SK-N-SH (cell line): ENCODE data around the gene MYMK.

Experiments used
- ELF1 ChIP-seq: IDR thresholded peaks from 2 replicates; pipeline ENCODE4 v1.4.0; 2012
- GABPA ChIP-seq: IDR thresholded peaks from 2 replicates; pipeline ENCODE4 v1.4.0; 2012; ENCODE audit warnings: low read depth, mild to moderate bottlenecking
- NFIC ChIP-seq: IDR thresholded peaks from 2 replicates; pipeline ENCODE4 v1.4.0; 2012; ENCODE audit warnings: borderline replicate concordance
- RCOR1 ChIP-seq: fragments of 150-350 bp; IDR thresholded peaks from 2 replicates; pipeline ENCODE4 v1.6.1; 2017; ENCODE audit warnings: antibody characterized with exemption, low read length
- TEAD4 ChIP-seq: IDR thresholded peaks from 2 replicates; pipeline ENCODE4 v1.4.0; 2012; ENCODE audit warnings: mild to moderate bottlenecking, borderline replicate concordance; ENCODE audit not compliant: insufficient read depth
- YY1 ChIP-seq: IDR thresholded peaks from 2 replicates; pipeline ENCODE4 v1.4.0; 2012; ENCODE audit warnings: low read depth, mild to moderate bottlenecking
- TF ChIP-seq, protein P1 (sequence below): fragments of 150-350 bp; IDR thresholded peaks from 2 replicates; pipeline ENCODE4 v1.6.1; 2017; ENCODE audit warnings: antibody characterized with exemption, low read length, low read depth, borderline replicate concordance
- TF ChIP-seq, protein P2 (sequence below): IDR thresholded peaks from 2 replicates; pipeline ENCODE4 v1.4.0; 2012; ENCODE audit warnings: low read depth
- TF ChIP-seq, protein P3 (sequence below): fragments of 200-600 bp; sonication (generic); IDR thresholded peaks from 2 replicates; pipeline ENCODE4 v1.6.1; 2017; ENCODE audit warnings: antibody characterized with exemption, mild to moderate bottlenecking, moderate library complexity

DNA sequence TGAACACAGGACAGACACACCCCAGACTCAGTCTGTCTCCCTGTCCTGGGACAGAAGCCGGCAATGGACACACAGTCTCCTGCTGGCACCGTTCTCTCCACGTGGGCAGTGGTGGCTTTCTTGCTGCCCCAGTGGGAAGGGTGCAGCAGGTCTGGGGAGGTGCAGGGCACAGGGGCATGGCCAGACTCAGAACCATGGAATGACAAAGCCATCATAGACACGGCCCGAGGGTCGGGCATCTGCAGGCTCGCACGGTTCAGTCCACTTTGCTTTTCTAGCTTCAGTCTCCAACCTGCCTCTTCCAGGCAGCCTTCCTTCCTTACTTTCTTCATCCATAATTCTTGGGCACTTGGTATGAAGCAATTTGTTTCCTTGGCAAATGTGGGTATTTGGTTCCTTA, 16.7 kb downstream of the MYMK start:
- TF ChIP-seq, protein P1, sequence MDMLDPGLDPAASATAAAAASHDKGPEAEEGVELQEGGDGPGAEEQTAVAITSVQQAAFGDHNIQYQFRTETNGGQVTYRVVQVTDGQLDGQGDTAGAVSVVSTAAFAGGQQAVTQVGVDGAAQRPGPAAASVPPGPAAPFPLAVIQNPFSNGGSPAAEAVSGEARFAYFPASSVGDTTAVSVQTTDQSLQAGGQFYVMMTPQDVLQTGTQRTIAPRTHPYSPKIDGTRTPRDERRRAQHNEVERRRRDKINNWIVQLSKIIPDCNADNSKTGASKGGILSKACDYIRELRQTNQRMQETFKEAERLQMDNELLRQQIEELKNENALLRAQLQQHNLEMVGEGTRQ, result no peak
- TF ChIP-seq, protein P2, sequence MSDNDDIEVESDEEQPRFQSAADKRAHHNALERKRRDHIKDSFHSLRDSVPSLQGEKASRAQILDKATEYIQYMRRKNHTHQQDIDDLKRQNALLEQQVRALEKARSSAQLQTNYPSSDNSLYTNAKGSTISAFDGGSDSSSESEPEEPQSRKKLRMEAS, result no peak
- TF ChIP-seq YY1 (no peak), GABPA (no peak), NFIC (no peak), RCOR1 (no peak), TEAD4 (no peak), ELF1 (no peak)
- TF ChIP-seq, protein P3, sequence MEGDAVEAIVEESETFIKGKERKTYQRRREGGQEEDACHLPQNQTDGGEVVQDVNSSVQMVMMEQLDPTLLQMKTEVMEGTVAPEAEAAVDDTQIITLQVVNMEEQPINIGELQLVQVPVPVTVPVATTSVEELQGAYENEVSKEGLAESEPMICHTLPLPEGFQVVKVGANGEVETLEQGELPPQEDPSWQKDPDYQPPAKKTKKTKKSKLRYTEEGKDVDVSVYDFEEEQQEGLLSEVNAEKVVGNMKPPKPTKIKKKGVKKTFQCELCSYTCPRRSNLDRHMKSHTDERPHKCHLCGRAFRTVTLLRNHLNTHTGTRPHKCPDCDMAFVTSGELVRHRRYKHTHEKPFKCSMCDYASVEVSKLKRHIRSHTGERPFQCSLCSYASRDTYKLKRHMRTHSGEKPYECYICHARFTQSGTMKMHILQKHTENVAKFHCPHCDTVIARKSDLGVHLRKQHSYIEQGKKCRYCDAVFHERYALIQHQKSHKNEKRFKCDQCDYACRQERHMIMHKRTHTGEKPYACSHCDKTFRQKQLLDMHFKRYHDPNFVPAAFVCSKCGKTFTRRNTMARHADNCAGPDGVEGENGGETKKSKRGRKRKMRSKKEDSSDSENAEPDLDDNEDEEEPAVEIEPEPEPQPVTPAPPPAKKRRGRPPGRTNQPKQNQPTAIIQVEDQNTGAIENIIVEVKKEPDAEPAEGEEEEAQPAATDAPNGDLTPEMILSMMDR, result no peak
